LoVo (cell line): ENCODE data around the gene SPSB3.
A peak's percentile ranks its signal among the peaks of the same experiment; 100 is the strongest.
"Not testable (repeated sequence)": the region's sequence is repeated elsewhere in the genome, so short reads cannot be mapped to it uniquely, and the experiment has no call there.

ENCODE experiments used
- DNase-seq: peaks from one replicate; pipeline ENCODE4 v3.0.0-alpha.2; 2016; ENCODE audit warnings: low spot score

SPSB3 gene

GRCh38 chr16:1816396-1817275 is 34.3 kb upstream of the SPSB3 start:
- no peak for DNase-seq

GRCh38 chr16:1815461-1815860 is 33.1 kb upstream of the SPSB3 start:
- no peak for DNase-seq

- peak; percentile 15 for DNase-seq
Observed at GRCh38 chr16:1812732-1813163, 30.4 kb upstream of the SPSB3 start.

GRCh38 chr16:1810536-1810935 is 28.2 kb upstream of the SPSB3 start:
- no peak for DNase-seq

GRCh38 chr16:1810106-1810505 is 27.7 kb upstream of the SPSB3 start:
- no peak for DNase-seq

GRCh38 chr16:1809281-1809801 is 27.0 kb upstream of the SPSB3 start:
- no peak for DNase-seq

GRCh38 chr16:1808691-1809090 is 26.3 kb upstream of the SPSB3 start:
- no peak for DNase-seq

- DNase-seq, result no peak
Observed at GRCh38 chr16:1807626-1808025, 25.3 kb upstream of the SPSB3 start.

- DNase-seq, result no peak
Observed at GRCh38 chr16:1800701-1801100, 18.3 kb upstream of the SPSB3 start.

- not testable (repeated sequence) for DNase-seq
Observed at GRCh38 chr16:1799263-1799662, 16.9 kb upstream of the SPSB3 start.

- DNase-seq, result no peak
Observed at GRCh38 chr16:1794908-1795666, 12.7 kb upstream of the SPSB3 start.

- no peak for DNase-seq
Observed at GRCh38 chr16:1794221-1794871, 12.0 kb upstream of the SPSB3 start.

GRCh38 chr16:1793578-1794220 is 11.3 kb upstream of the SPSB3 start, which contains the start of gene IGFALS:
IGFALS (minus strand) TSS chr16:1793705; CDS start chr16:1793652, 53 bp downstream.
- no peak for DNase-seq

- DNase-seq, result no peak
Observed at GRCh38 chr16:1792836-1793577, 10.6 kb upstream of the SPSB3 start.

- no peak for DNase-seq
Observed at GRCh38 chr16:1791943-1792812, 9.8 kb upstream of the SPSB3 start.

- DNase-seq, result no peak
Observed at GRCh38 chr16:1791256-1791942, 9.0 kb upstream of the SPSB3 start.

- DNase-seq, result no peak
Observed at GRCh38 chr16:1790611-1791255, 8.4 kb upstream of the SPSB3 start.

GRCh38 chr16:1790261-1790610 is 7.9 kb upstream of the SPSB3 start:
- DNase-seq, result no peak

GRCh38 chr16:1789643-1790045 is 7.3 kb upstream of the SPSB3 start:
- DNase-seq, result no peak
